Ectodermal cell (in vitro differentiated cells): Measurements from ENCODE around the gene ZNF358.

Source experiments
- H3K27ac ChIP-seq: 2 replicates; pipeline ENCODE4 v1.7.0; 2013; ENCODE audit warnings: mild to moderate bottlenecking, low read depth, low read length; ENCODE audit not compliant: insufficient read depth, poor library complexity, severe bottlenecking
- H3K27me3 ChIP-seq: 2 replicates; pipeline ENCODE4 v1.7.0; 2013; ENCODE audit warnings: mild to moderate bottlenecking, low read length; ENCODE audit not compliant: insufficient read depth, control insufficient read depth, poor library complexity, severe bottlenecking
- H3K36me3 ChIP-seq: one replicate; pipeline ENCODE4 v1.7.0; 2013; ENCODE audit warnings: low read length; ENCODE audit not compliant: control insufficient read depth, insufficient read depth
- H3K4me1 ChIP-seq: one replicate; pipeline ENCODE4 v1.7.0; 2013; ENCODE audit warnings: low read length; ENCODE audit not compliant: control insufficient read depth, insufficient read depth
- H3K4me3 ChIP-seq: 2 replicates; pipeline ENCODE4 v1.7.0; 2013; ENCODE audit warnings: low read depth, low read length, control low read depth; ENCODE audit not compliant: insufficient read depth
- H3K9me3 ChIP-seq: 2 replicates; pipeline ENCODE4 v1.7.0; 2013; ENCODE audit warnings: mild to moderate bottlenecking, low read length, moderate library complexity; ENCODE audit not compliant: control insufficient read depth
- WGBS, 2 experiments: methylation state at CpG; one replicate each; pipeline ENCODE4 v1.1.7; 2013; ENCODE audit warnings: missing lambda C conversion rate in 2 of 2; 5-methylcytosine and 5-hydroxymethylcytosine counted together

ZNF358 gene

DNA sequence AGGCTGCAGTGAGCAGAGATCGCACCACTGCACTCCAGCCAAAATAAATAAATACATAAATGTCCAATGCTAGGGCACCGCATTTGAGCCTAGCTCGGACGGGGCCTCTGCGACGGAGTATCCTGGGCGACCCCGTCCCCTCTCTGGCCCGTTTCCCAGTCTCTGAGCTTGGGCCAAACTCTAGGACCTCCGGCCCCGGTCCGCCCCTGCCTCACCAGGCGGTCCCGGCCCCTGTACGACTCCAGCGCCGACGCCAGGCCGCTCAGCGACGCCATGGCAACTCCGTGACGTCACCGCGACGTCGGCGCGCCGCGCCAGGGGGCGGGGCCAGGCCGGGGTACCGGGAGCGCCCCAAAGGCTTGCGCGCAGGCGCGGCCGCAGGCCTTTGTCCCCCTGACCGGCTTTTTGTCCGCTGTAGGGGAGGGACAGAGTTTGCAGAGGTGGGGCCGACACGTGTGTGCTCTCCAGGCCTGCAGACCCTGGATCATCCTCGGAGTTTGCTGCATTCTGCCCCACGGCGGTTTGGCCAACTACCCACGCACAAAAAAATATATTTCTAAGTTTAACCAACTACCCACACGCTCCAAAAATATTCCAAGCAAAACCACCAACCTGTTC is 27.1 kb upstream of the ZNF358 start, which contains the start of gene PEX11G:
TSS of gene PEX11G (minus strand) at position 300 of the 618 bp plus-strand sequence. CDS start at position 275, 25 bp downstream.
- Histone ChIP-seq H3K36me3 (no peaks in the 10 kb centered on the region), H3K9me3 (no peaks in the 10 kb centered on the region), H3K27me3 (no peaks in the 10 kb centered on the region), H3K4me1 (peaks cover 7% of the 10 kb centered on the region), H3K4me3 (peak within 1 kb of the TSS; percentile 45), H3K27ac (peak within 1 kb of the TSS; percentile 69)
- 5% methylated on average over 49 of the region's 49 CpGs for WGBS, 2 experiments

- Histone ChIP-seq H3K27ac (no peak overlapping the region), H3K27me3 (no peaks in the 10 kb centered on the region), H3K4me3 (no peak overlapping the region), H3K9me3 (no peaks in the 10 kb centered on the region), H3K4me1 (peaks cover 7% of the 10 kb centered on the region), H3K36me3 (no peaks in the 10 kb centered on the region)
- 80 to 81% methylated on average over 11 of the region's 11 CpGs for WGBS, 2 experiments
Measured at GRCh38 chr19:7489609-7490044, 26.3 kb upstream of the ZNF358 start.

- no peak overlapping the region for H3K27ac ChIP-seq
- 85 to 87% methylated on average over 4 of the region's 4 CpGs for WGBS, 2 experiments
- H3K9me3 ChIP-seq = no peaks in the 10 kb centered on the region
- H3K27me3 ChIP-seq = no peaks in the 10 kb centered on the region
- H3K36me3 ChIP-seq = no peaks in the 10 kb centered on the region
- H3K4me3 ChIP-seq = no peak overlapping the region
- peaks cover 7% of the 10 kb centered on the region for H3K4me1 ChIP-seq
Measured at GRCh38 chr19:7492142-7492541, 23.8 kb upstream of the ZNF358 start.

GRCh38 chr19:7492558-7492957 is 23.3 kb upstream of the ZNF358 start:
- Histone ChIP-seq H3K4me3 (no peak overlapping the region), H3K9me3 (no peaks in the 10 kb centered on the region), H3K27ac (no peak overlapping the region), H3K4me1 (peaks cover 7% of the 10 kb centered on the region), H3K36me3 (no peaks in the 10 kb centered on the region), H3K27me3 (no peaks in the 10 kb centered on the region)
- 90 to 93% methylated on average over 11 of the region's 11 CpGs for WGBS, 2 experiments

DNA sequence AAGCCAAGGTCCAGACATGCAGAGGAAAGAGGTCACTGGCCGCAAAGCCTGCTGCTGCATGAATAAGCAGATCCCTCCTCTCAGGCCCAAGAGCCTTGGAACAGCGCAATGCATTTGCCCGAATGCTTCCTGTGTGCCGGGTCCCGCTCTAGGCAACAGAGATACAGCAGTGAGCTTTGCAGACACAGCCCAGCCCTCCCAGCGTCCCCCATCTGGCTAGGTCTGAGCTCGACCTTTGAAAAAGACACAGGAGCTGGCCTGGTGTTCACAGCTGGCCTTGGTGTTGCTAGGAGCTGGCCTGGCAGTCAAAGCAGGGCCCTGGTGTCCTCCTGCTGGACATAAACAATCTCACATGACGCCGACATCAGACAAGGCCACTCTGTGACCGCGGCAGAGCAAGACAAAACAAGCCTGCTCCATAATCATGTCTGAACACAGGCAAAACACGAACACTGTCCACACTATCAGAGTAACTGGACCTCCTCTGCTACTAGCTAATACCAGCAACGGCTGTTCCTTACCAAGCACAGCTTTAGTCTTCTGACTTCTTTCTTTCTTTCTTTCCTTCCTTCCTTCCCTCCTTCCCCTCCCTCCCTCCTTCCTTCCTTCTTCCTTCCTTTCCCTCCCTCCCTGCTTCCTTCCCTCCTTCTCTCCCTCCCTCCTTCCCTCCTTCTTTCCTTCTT is 21.3 kb upstream of the ZNF358 start:
- H3K27me3 ChIP-seq = peaks cover 2% of the 10 kb centered on the region
- H3K36me3 ChIP-seq = no peaks in the 10 kb centered on the region
- 83 to 85% methylated on average over 13 of the region's 13 CpGs for WGBS, 2 experiments
- no peak overlapping the region for H3K27ac ChIP-seq
- peaks cover 1% of the 10 kb centered on the region for H3K4me1 ChIP-seq
- no peak overlapping the region for H3K4me3 ChIP-seq
- H3K9me3 ChIP-seq = no peaks in the 10 kb centered on the region

DNA sequence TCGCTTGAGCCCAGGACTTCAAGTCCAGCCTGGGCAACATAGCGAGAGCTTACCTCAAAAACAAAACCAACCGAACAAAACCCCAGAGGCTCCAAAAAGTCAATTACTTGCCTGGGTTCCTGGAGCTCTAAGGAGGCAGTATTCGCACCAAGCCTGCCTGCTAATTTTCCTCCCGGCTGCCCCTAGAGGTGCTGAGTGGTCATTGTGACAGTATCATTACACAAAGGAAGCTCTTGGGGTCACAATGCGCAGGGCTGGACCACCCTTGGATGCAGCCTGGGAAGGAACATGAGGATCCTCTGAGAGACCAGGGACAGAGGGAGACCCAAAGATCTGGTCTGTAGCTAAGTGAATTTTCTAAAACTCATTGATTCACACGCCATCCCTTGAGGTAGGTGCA is 18.6 kb upstream of the ZNF358 start:
- no peaks in the 10 kb centered on the region for H3K36me3 ChIP-seq

DNA sequence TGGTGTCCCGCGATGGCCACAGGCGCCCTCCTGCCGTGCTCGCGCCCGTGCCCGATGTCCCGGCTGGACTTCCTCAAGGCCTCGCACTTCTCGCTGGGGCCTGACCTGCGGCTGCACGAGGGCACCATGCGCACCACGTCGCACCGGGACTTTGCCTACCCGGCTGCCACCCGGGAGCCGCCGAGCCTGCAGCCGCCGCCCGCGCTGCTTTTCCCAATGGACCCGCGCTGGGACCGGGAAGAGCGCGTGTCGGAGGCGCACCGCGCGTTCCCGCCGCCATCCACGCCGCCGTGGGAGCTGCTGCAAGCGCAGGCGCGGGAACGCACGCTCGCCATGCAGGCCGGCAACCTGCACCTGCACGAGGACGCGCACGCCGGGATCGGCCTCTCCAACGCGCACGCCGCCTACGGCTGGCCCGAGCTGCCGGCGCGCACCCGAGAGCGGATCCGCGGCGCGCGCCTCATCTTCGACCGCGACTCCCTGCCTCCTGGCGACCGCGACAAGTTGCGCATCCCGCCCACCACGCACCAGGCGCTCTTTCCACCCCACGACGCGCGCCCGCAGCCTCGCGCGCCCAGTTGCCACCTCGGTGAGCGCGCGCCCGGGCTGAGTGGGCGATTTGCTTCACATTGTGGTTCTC is 15.0 kb upstream of the ZNF358 start:
- Histone ChIP-seq H3K36me3 (no peaks in the 10 kb centered on the region), H3K9me3 (no peaks in the 10 kb centered on the region), H3K27ac (no peak overlapping the region), H3K4me3 (peak overlapping the region; percentile 26), H3K4me1 (no peaks in the 10 kb centered on the region), H3K27me3 (peaks cover 39% of the 10 kb centered on the region)
- 2% methylated on average over 93 of the region's 93 CpGs for WGBS, 2 experiments

More for the DNA sequence above, 18.6 kb upstream of the ZNF358 start:
- WGBS, 2 experiments = 61 to 64% methylated on average over 7 of the region's 7 CpGs
- Histone ChIP-seq H3K27me3 (peaks cover 30% of the 10 kb centered on the region), H3K4me1 (no peaks in the 10 kb centered on the region), H3K27ac (no peak overlapping the region), H3K4me3 (no peak overlapping the region), H3K9me3 (no peaks in the 10 kb centered on the region)

DNA sequence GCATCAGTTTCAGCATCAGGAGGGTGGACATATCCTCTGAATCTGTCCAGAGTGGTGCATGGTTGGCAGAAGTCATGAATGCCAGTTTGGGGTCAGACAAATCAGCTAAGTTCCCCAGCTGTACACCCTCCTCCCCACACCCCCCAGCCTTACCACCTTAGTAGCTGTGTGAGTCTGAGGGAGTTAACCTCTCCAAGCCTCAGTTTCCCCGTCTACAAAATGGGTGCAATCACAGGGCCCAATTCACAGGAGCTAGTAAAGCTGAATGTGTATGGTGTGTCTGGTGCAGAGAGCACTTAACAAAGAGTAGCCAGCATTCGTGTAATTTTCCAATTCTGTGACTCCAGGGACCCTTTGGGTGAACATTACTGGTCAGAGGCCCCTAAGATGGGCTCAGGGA is 13.4 kb upstream of the ZNF358 start:
- peaks cover 39% of the 10 kb centered on the region for H3K27me3 ChIP-seq

GRCh38 chr19:7504684-7505083 is 11.2 kb upstream of the ZNF358 start:
- Histone ChIP-seq H3K9me3 (no peaks in the 10 kb centered on the region), H3K27ac (no peak overlapping the region), H3K4me3 (no peak overlapping the region), H3K4me1 (no peaks in the 10 kb centered on the region), H3K36me3 (no peaks in the 10 kb centered on the region), H3K27me3 (peaks cover 36% of the 10 kb centered on the region)
- 93 to 95% methylated on average over 6 of the region's 6 CpGs for WGBS, 2 experiments

More for the DNA sequence above, 13.4 kb upstream of the ZNF358 start:
- Histone ChIP-seq H3K4me3 (no peak overlapping the region), H3K4me1 (no peaks in the 10 kb centered on the region), H3K9me3 (no peaks in the 10 kb centered on the region), H3K36me3 (no peaks in the 10 kb centered on the region), H3K27ac (no peak overlapping the region)
- WGBS, 2 experiments = 63 to 69% methylated on average over 2 of the region's 2 CpGs

GRCh38 chr19:7505288-7505681 is 10.6 kb upstream of the ZNF358 start:
- WGBS, 2 experiments = 89 to 90% methylated on average over 19 of the region's 19 CpGs
- peaks cover 30% of the 10 kb centered on the region for H3K27me3 ChIP-seq
- H3K27ac ChIP-seq = no peak overlapping the region
- no peaks in the 10 kb centered on the region for H3K4me1 ChIP-seq
- no peak overlapping the region for H3K4me3 ChIP-seq
- no peaks in the 10 kb centered on the region for H3K36me3 ChIP-seq
- H3K9me3 ChIP-seq = no peaks in the 10 kb centered on the region
